CD4-positive, alpha-beta memory T cell (primary cell): Measurements from ENCODE around the gene NAGA. TPM values are rescaled to one million over a fixed set of nuclear protein-coding genes. Genes with fewer than 3 reads are reported as not detected.

Source experiments
- CTCF ChIA-PET: fragments of 350-600 bp; sonication (Branson Sonifier 250); formaldehyde crosslinking; loops from one replicate; lab custom pipeline; 2021; ENCODE audit warnings: inconsistent platforms; ENCODE audit not compliant: partially characterized antibody; lab: Charles Lee
- POLR2A ChIA-PET: fragments of 350-600 bp; sonication (Branson Sonifier 250); formaldehyde crosslinking; loops from one replicate; lab custom pipeline; 2021; ENCODE audit not compliant: partially characterized antibody; lab: Charles Lee
- DNase-seq, 5 donors: peaks; one replicate each; pipeline versions ENCODE4 v3.0.0 to v3.0.0-alpha.2; 2020 to 2022; ENCODE audit warnings: mixed read lengths in 1 of 5
- H3K27ac ChIP-seq: one replicate; pipeline ENCODE4 v1.7.0; 2013; ENCODE audit warnings: low read depth, low read length
- H3K27me3 ChIP-seq: 2 replicates; pipeline ENCODE4 v1.7.0; 2013; ENCODE audit warnings: mild to moderate bottlenecking, low read length, moderate library complexity; ENCODE audit not compliant: insufficient read depth
- H3K36me3 ChIP-seq: 2 replicates; pipeline ENCODE4 v1.7.0; 2013; ENCODE audit warnings: mild to moderate bottlenecking, low read length, moderate library complexity; ENCODE audit not compliant: insufficient read depth
- H3K4me1 ChIP-seq: 2 replicates; pipeline ENCODE4 v1.7.0; 2013; ENCODE audit warnings: mild to moderate bottlenecking, low read length, moderate library complexity; ENCODE audit not compliant: insufficient read depth
- H3K4me3 ChIP-seq, 2 donors: one replicate each; pipeline ENCODE4 v1.7.0; 2013; ENCODE audit warnings: low read length in 2 of 2, mild to moderate bottlenecking in 1 of 2
- H3K9me3 ChIP-seq, 2 donors: one replicate each; pipeline ENCODE4 v1.7.0; 2013; ENCODE audit warnings: low read length in 2 of 2, control low read depth in 1 of 2; ENCODE audit not compliant: control insufficient read depth in 1 of 2
- H3K27ac Mint-ChIP-seq, 7 donors: one replicate each; pipeline ENCODE4 v1.8.0; 2020 to 2021; ENCODE audit warnings: mixed read lengths in 7 of 7, mild to moderate bottlenecking in 6 of 7, inconsistent platforms in 3 of 7, moderate library complexity in 3 of 7
- H3K27me3 Mint-ChIP-seq, 2 donors: one replicate each; pipeline ENCODE4 v1.8.0; 2020 to 2021; ENCODE audit warnings: mixed read lengths in 2 of 2
- H3K36me3 Mint-ChIP-seq, 2 donors: one replicate each; pipeline ENCODE4 v1.8.0; 2020 to 2021; ENCODE audit warnings: mixed read lengths in 2 of 2, inconsistent platforms in 1 of 2, mild to moderate bottlenecking in 1 of 2
- H3K4me1 Mint-ChIP-seq, 4 donors: one replicate each; pipeline ENCODE4 v1.8.0; 2020 to 2021; ENCODE audit warnings: mixed read lengths in 4 of 4, mild to moderate bottlenecking in 1 of 4
- H3K4me3 Mint-ChIP-seq, 8 donors: one replicate each; pipeline ENCODE4 v1.8.0; 2020 to 2021; ENCODE audit warnings: mixed read lengths in 8 of 8, mild to moderate bottlenecking in 7 of 8, moderate library complexity in 6 of 8, inconsistent platforms in 3 of 8
- H3K9me3 Mint-ChIP-seq, 8 donors: one replicate each; pipeline ENCODE4 v1.8.0; 2020 to 2021; ENCODE audit warnings: mixed read lengths in 8 of 8, mild to moderate bottlenecking in 5 of 8, inconsistent platforms in 3 of 8, moderate library complexity in 1 of 8
- intact Hi-C: fragments of 100-400 bp; cut with micrococcal nuclease; formaldehyde crosslinking; loops from one replicate; pipeline ENCODE4 v1.15.1; 2023
- polyA plus RNA-seq, 2 donors: library from polyadenylated mRNA; unstranded; fragments of 300-500 nt; fragmentation: Illumina TruSeq; gene quantifications; one replicate each; pipeline ENCODE4 v1.2.3, GENCODE V29; 2021
- total RNA-seq, 2 experiments: library from RNA; stranded (reverse); gene quantifications; one replicate each; pipeline ENCODE4 v1.2.3, GENCODE V29; 2021

NAGA gene
- total and polyA plus RNA-seq, 4 experiments from 2014 or later, result 13.9 to 25.4 (median 16.3) TPM

DNA sequence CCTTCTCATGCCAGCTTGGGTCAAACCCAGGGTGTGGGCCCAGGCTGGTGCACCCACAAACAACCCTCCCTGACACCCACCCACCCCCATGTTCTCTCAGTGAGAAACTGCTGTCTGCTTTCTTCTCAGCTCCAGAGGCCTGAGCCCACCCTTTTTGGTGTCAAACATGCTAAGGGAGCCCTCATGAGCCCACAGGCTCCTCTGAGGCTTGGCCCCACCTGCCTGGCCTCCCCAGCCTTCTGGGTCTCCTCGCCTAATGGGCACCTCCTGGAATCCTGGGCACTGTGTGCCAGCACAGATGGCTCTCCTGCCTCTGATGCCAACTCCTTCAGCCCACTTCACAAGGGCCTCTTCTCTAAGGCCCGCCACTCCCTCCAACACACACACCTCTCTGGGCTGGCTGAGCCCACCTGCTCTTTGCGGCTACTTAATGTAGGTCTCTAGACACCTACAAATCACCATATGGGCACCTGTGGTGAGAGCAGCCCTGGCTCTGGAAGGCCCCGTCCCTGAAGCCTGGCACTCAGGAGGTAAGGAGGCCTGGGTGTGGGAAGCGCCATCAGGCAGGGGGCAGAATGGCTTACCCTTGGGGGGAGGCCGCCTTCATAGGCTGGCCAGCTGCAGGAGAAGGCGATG is 4.4 kb downstream of the NAGA start:
- no peaks in the 10 kb centered on the region for H3K9me3 ChIP-seq
- Mint-ChIP-seq H3K4me1 (peaks cover 9 to 34% (median 19%) of the 10 kb centered on the region in 4 donors), H3K4me3 (no peak overlapping the region), H3K27me3 (no peaks in the 10 kb centered on the region), H3K27ac (peak overlapping the region in 2 of 7 donors; percentile 27 to 31), H3K9me3 (no peaks in the 10 kb centered on the region), H3K36me3 (peaks cover 29 to 52% of the 10 kb centered on the region in 2 donors)
- ChIA-PET POLR2A (interaction anchor here (1.5 kb wide), 1 partner anchor 14 kb away, joined by 3 read pairs; no protein-coding TSS in a partner anchor), CTCF (no interaction called here)
- H3K27me3 ChIP-seq, result no peaks in the 10 kb centered on the region
- H3K36me3 ChIP-seq, result peaks cover 20% of the 10 kb centered on the region
- H3K4me1 ChIP-seq, result peaks cover 13% of the 10 kb centered on the region
- H3K27ac ChIP-seq, result no peak overlapping the region
- peak in 1 of 5 donors; percentile 33 for DNase-seq
- H3K4me3 ChIP-seq, result no peak overlapping the region
- intact Hi-C loops, result no loop called here

DNA sequence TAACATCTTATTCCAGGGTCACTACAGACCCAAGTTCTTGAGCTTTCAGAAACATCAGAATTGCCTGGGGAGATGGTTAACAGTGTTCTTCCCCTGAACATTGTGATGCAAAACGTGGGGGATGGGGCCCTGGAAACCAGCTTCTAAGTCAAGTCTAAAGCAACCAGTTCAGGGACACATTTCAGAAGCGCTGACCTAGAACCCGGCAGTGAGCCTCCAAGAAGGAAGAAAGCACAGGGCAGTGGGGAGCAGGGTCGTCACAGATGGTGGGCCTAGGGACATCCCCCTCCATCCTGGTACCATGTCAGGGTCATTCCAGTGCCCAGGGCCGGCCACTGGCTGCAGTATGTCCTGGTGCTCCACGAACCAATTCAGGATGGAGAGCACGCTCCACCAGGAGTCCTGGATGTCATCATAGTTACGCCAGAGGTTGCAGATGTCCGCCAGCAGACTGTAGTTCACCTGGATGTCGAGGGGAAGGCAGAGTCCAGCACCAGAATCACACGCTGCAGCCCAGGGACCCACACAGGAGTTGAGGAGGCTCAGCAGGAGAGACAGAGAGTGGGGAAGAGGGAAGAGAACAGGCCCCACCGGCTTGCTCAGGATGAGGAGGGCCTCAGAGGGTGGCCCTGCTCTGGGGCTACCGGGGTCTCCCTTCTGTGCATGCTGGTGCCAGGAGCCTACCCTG is 5.0 kb downstream of the NAGA start:
- Histone ChIP-seq H3K9me3 (no peaks in the 10 kb centered on the region), H3K27me3 (no peaks in the 10 kb centered on the region), H3K4me1 (peaks cover 10% of the 10 kb centered on the region), H3K27ac (no peak overlapping the region), H3K36me3 (peaks cover 27% of the 10 kb centered on the region), H3K4me3 (no peak overlapping the region)
- intact Hi-C loops, result no loop called here
- DNase-seq, result no peak
- Mint-ChIP-seq H3K9me3 (no peaks in the 10 kb centered on the region), H3K4me3 (no peak overlapping the region), H3K27ac (peak overlapping the region in 2 of 7 donors; percentile 27 to 42), H3K27me3 (no peaks in the 10 kb centered on the region), H3K36me3 (peaks cover 35 to 52% of the 10 kb centered on the region in 2 donors), H3K4me1 (peaks cover 4 to 27% (median 14%) of the 10 kb centered on the region in 4 donors)
- ChIA-PET CTCF (no interaction called here), POLR2A (interaction anchor here (0.8 to 1.6 kb wide), 4 partner anchors 10 to 25 kb away, joined by 3 to 8 read pairs (median 6); partner anchors contain the start of genes NDUFA6 and SMDT1)

DNA sequence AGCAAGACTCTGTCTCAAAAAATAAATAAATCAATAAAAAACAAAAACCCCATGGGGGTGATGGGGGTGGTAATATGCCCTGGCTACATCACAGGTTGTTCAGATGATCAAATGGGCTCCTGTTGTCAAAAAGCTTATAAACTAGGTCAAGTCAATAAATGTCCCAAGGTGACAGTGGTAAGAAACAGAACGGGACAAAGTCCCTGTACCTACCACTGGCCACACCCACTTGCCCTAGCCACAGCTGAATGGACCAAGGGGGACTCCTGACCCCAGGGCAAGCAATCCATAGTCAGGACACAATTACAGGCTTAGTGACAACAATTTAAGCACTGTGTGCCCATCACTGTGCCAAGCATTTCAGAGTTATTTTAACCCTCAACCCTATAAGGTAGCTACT is 6.0 kb downstream of the NAGA start:
- peak overlapping the region in 1 of 7 donors; percentile 38 for H3K27ac Mint-ChIP-seq
- Histone ChIP-seq H3K4me1 (peaks cover 3% of the 10 kb centered on the region), H3K4me3 (no peak overlapping the region), H3K27ac (no peak overlapping the region), H3K36me3 (peaks cover 36% of the 10 kb centered on the region), H3K27me3 (no peaks in the 10 kb centered on the region), H3K9me3 (no peaks in the 10 kb centered on the region)
- no peak overlapping the region for H3K4me3 Mint-ChIP-seq
- H3K36me3 Mint-ChIP-seq, result peaks cover 43 to 57% of the 10 kb centered on the region in 2 donors
- ChIA-PET POLR2A (interaction anchor here (0.8 to 1.6 kb wide), 4 partner anchors 11 to 26 kb away, joined by 3 to 8 read pairs (median 6); partner anchors contain the start of genes NDUFA6 and SMDT1), CTCF (no interaction called here)
- intact Hi-C loops, result no loop called here
- DNase-seq, result no peak
- H3K27me3 Mint-ChIP-seq, result no peaks in the 10 kb centered on the region
- no peaks in the 10 kb centered on the region for H3K9me3 Mint-ChIP-seq
- peaks cover 2 to 17% (median 9%) of the 10 kb centered on the region in 4 donors for H3K4me1 Mint-ChIP-seq

DNA sequence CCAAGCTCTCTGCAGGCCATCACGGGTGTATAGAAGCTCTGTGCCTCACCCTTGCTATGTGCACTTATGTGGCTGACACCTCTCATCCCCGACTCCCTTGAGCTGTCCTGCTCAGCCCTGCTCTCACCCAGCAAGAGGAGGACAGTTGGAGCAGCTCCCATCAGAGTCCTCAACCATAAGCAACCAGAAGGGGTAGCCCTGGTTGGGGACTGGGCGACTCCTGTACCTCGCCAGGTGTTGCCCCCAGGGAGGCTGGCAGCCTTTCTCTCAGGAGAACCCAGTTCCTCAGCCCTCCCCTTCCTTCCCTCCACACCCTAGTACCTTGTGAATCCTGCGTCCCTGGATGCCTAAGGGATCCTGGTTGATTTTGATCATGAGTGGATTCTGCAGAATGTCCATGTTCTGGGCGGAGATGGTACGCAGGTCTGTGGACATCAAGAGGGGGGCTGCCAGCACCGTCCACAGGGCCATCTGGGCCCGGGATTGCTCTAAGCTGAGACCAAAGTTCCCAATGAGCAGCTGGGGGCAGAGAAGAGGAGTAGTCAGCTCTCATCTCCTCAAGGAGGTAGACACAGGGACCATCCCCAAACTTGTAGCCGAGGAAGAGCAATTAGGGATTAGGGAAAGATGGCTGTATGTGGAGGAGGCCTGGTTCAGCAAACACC is 8.0 kb downstream of the NAGA start:
- Histone ChIP-seq H3K9me3 (no peaks in the 10 kb centered on the region), H3K4me1 (no peaks in the 10 kb centered on the region), H3K4me3 (no peak overlapping the region), H3K36me3 (peaks cover 38% of the 10 kb centered on the region), H3K27me3 (no peaks in the 10 kb centered on the region), H3K27ac (no peak overlapping the region)
- Mint-ChIP-seq H3K27me3 (no peaks in the 10 kb centered on the region), H3K27ac (no peak overlapping the region), H3K4me1 (peaks cover 0 to 5% (median 2%) of the 10 kb centered on the region in 4 donors), H3K4me3 (no peak overlapping the region), H3K9me3 (peaks cover 0 to 6% (median 1%) of the 10 kb centered on the region in 8 donors), H3K36me3 (peaks cover 55 to 58% of the 10 kb centered on the region in 2 donors)
- DNase-seq, result no peak
- CTCF ChIA-PET, result interaction anchor here (1.0 kb wide), 1 partner anchor 29 kb away, joined by 3 read pairs; no protein-coding TSS in a partner anchor
- intact Hi-C loops, result no loop called here
- POLR2A ChIA-PET, result interaction anchor here (1.7 kb wide), 1 partner anchor 63 kb away, joined by 4 read pairs; the partner anchor contains the start of gene WBP2NL

DNA sequence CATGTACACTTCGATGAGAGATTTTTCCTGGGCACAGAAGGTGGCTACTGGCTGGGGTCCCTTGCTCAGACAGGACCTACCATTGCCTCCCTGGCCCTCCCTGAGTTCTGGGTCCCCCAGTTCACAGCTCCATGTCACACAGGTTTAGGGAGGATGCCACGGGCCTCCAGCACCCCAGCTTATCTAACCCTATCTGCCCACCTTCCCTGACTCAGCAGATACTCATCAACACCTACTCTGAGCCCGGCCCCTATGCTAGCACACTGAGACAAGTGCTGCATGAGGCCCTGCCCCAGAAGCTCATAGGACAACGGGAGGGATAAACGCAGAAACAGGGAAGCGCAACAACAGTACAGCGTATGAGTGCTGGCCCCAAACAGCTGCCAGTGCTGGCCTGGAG is 9.6 kb downstream of the NAGA start:
- Mint-ChIP-seq H3K27ac (peak overlapping the region in 1 of 7 donors; percentile 4), H3K4me3 (no peak overlapping the region), H3K4me1 (peaks cover 0 to 2% (median 0%) of the 10 kb centered on the region in 4 donors), H3K36me3 (peaks cover 52 to 62% of the 10 kb centered on the region in 2 donors), H3K9me3 (peaks cover 0 to 16% (median 11%) of the 10 kb centered on the region in 8 donors), H3K27me3 (no peaks in the 10 kb centered on the region)
- peaks cover 38% of the 10 kb centered on the region for H3K36me3 ChIP-seq
- no peak for DNase-seq
- no peaks in the 10 kb centered on the region for H3K27me3 ChIP-seq
- no peak overlapping the region for H3K27ac ChIP-seq
- H3K4me3 ChIP-seq, result no peak overlapping the region
- ChIA-PET POLR2A (interaction anchor here (0.9 to 1.2 kb wide), 2 partner anchors 9 to 18 kb away, joined by 3 to 4 read pairs; partner anchors contain the start of gene SMDT1), CTCF (interaction anchor here (0.8 kb wide), 1 partner anchor 569 kb away, joined by 3 read pairs; no protein-coding TSS in a partner anchor)
- peaks cover 0 to 3% of the 10 kb centered on the region in 2 donors for H3K9me3 ChIP-seq
- intact Hi-C loops, result no loop called here
- no peaks in the 10 kb centered on the region for H3K4me1 ChIP-seq

DNA sequence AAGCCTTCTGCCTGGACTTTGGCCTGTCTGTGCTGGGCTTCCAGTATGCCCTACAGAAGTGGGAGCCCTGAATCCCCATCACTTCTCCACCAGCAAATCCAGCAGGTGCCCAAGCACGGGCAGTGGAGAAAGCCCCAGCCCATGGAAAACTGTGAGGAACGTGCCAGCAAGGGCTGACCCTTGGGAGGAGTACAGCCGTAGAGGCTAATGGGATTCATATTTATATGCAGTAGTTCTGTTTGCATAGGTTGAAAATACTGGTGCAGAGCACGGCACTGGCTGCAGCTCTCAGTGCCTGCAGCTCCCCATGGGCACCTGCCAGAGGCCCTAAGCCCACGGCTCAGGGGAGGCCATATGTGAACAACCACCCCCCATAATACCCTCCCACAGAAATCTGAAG is 10.1 kb downstream of the NAGA start:
- intact Hi-C loops, result no loop called here
- POLR2A ChIA-PET, result interaction anchor here (0.9 to 1.2 kb wide), 2 partner anchors 9 to 19 kb away, joined by 3 to 4 read pairs; partner anchors contain the start of gene SMDT1

More for the DNA sequence above, 10.1 kb downstream of the NAGA start:
- no peaks in the 10 kb centered on the region for H3K27me3 ChIP-seq
- no peaks in the 10 kb centered on the region for H3K4me1 ChIP-seq
- H3K27ac Mint-ChIP-seq, result no peak overlapping the region
- no peak overlapping the region for H3K27ac ChIP-seq
- CTCF ChIA-PET, result no interaction called here
- H3K4me3 ChIP-seq, result no peak overlapping the region
- no peak for DNase-seq
- H3K9me3 ChIP-seq, result peaks cover 0 to 3% of the 10 kb centered on the region in 2 donors
- H3K4me3 Mint-ChIP-seq, result no peak overlapping the region
- peaks cover 0 to 17% (median 11%) of the 10 kb centered on the region in 8 donors for H3K9me3 Mint-ChIP-seq
- H3K36me3 Mint-ChIP-seq, result peaks cover 49 to 62% of the 10 kb centered on the region in 2 donors
- peaks cover 37% of the 10 kb centered on the region for H3K36me3 ChIP-seq
- H3K27me3 Mint-ChIP-seq, result no peaks in the 10 kb centered on the region
- peaks cover 0 to 2% (median 0%) of the 10 kb centered on the region in 4 donors for H3K4me1 Mint-ChIP-seq
